ENCODE data around the gene PTRH2.

The PTRH2 gene

GRCh38 chr17:59702304-59702703, 4.9 kb downstream of the PTRH2 start:
- DNase-seq (ENCODE audit: low read depth): no peak
- H3K4me3 ChIP-seq (ENCODE audit: low read depth, low read length): no peak overlapping the region
- no peak for TF ChIP-seq CTCF (IDR thresholded peaks at IDR 0.05; ENCODE audit: insufficient read depth, low read depth, low read length, missing control alignments)

GRCh38 chr17:59699786-59700185, 7.4 kb downstream of the PTRH2 start:
- DNase-seq (ENCODE audit: low read depth): no peak
- TF ChIP-seq CTCF (IDR thresholded peaks at IDR 0.05; ENCODE audit: insufficient read depth, low read depth, low read length, missing control alignments): no peak
- no peak overlapping the region for H3K4me3 ChIP-seq (ENCODE audit: low read depth, low read length)

GRCh38 chr17:59699218-59699617, 8.0 kb downstream of the PTRH2 start:
- H3K4me3 ChIP-seq (ENCODE audit: low read depth, low read length): no peak overlapping the region
- TF ChIP-seq CTCF (IDR thresholded peaks at IDR 0.05; ENCODE audit: insufficient read depth, low read depth, low read length, missing control alignments): no peak
- DNase-seq (ENCODE audit: low read depth): no peak

GRCh38 chr17:59698143-59698542, 9.1 kb downstream of the PTRH2 start:
- H3K4me3 ChIP-seq (ENCODE audit: low read depth, low read length): no peak overlapping the region
- TF ChIP-seq CTCF (IDR thresholded peaks at IDR 0.05; ENCODE audit: insufficient read depth, low read depth, low read length, missing control alignments): no peak
- no peak for DNase-seq (ENCODE audit: low read depth)

GRCh38 chr17:59696682-59697277, 10.4 kb downstream of the PTRH2 start:
- DNase-seq (ENCODE audit: low read depth): peak; percentile 26
- H3K4me3 ChIP-seq (ENCODE audit: low read depth, low read length): no peak overlapping the region
- no peak for TF ChIP-seq CTCF (IDR thresholded peaks at IDR 0.05; ENCODE audit: insufficient read depth, low read depth, low read length, missing control alignments)

- no peak for DNase-seq (ENCODE audit: low read depth)
- H3K4me3 ChIP-seq (ENCODE audit: low read depth, low read length): no peak overlapping the region
- no peak for TF ChIP-seq CTCF (IDR thresholded peaks at IDR 0.05; ENCODE audit: insufficient read depth, low read depth, low read length, missing control alignments)
Observed at GRCh38 chr17:59695945-59696681, 11.1 kb downstream of the PTRH2 start.
